ENCODE data around the gene NPAS4.

The NPAS4 gene

DNA sequence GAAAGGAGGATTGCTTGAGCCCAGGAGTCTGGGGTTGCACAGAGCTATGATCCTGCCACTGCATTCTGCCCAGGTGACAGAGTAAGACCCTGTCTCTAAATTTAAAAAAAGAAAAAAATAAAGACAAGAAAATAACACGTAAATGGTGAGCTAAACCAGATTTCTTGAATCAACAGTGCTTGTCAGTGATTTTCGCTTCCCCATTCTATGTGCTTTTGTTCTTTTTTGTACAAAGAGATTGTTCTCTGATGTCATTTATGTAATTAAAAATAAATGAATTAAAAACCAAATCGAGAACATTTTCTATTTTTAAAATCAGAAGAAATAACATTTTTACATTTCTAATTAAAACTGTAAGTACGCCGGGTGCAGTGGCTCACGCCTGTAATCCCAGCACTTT is 29.5 kb upstream of the NPAS4 start (continued):
- TF ChIP-seq BACH2 (CRISPR knock-in tag; IDR thresholded peaks at IDR 0.05; ENCODE audit: borderline replicate concordance) (no peak), ESRRG (CRISPR knock-in tag; IDR thresholded peaks at IDR 0.05) (no peak), ZFP30 (CRISPR knock-in tag; IDR thresholded peaks at IDR 0.05) (no peak)

DNA sequence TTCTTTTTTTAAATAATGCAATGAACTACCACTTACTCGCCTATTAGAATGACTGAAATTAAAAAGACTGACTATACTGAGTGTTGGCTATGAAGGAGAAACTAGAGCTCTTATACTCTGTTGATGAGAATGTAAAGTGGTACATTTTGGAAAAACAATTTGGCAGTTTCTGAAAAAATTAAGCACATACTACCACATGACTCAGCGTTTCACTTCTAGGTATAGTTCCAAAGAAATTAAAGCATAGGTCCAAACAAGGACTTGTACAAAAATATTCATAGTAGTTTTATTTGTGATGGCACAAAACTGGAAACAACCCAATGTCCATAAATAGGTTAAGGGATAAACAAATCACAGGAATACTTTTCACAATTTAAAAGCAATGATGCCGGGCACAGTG is 26.9 kb upstream of the NPAS4 start:
- TF ChIP-seq ZNF8 (CRISPR knock-in tag; IDR thresholded peaks at IDR 0.05) (no peak), CSDC2 (CRISPR knock-in tag; IDR thresholded peaks at IDR 0.05) (no peak), ZNF70 (CRISPR knock-in tag; IDR thresholded peaks at IDR 0.05) (no peak), RARB (CRISPR knock-in tag; IDR thresholded peaks at IDR 0.05) (no peak), ZFP3 (CRISPR knock-in tag; IDR thresholded peaks at IDR 0.05) (no peak), TOX (CRISPR knock-in tag; IDR thresholded peaks at IDR 0.05; ENCODE audit: borderline replicate concordance) (no peak), ZNF565 (CRISPR knock-in tag; conservative IDR thresholded peaks at IDR 0.05; ENCODE audit: low read depth) (no peak), ZFP30 (CRISPR knock-in tag; IDR thresholded peaks at IDR 0.05) (no peak)
- TF ChIP-seq, protein P1, sequence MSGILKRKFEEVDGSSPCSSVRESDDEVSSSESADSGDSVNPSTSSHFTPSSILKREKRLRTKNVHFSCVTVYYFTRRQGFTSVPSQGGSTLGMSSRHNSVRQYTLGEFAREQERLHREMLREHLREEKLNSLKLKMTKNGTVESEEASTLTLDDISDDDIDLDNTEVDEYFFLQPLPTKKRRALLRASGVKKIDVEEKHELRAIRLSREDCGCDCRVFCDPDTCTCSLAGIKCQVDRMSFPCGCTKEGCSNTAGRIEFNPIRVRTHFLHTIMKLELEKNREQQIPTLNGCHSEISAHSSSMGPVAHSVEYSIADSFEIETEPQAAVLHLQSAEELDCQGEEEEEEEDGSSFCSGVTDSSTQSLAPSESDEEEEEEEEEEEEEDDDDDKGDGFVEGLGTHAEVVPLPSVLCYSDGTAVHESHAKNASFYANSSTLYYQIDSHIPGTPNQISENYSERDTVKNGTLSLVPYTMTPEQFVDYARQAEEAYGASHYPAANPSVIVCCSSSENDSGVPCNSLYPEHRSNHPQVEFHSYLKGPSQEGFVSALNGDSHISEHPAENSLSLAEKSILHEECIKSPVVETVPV (CRISPR knock-in tag; IDR thresholded peaks at IDR 0.05): no peak
- ATAC-seq: no peak

DNA sequence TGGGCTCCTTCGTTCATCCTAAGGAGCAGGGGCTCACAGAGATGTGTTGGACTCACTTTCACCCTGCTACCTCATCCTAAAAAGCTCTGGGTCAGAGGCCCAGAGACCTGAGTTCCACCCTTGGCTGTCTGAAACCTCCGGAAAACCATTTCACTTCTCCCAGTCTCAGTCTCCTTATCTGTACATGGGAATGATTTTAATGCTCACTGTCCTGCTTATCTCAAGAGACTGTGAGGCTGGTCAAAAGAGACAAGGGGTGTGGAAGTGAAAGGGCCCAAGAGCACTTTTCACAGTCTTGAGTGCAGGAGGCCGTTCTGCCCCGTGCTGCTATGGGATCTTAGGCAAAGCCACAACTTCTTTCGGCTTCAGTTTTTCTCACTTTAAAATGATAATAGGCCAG is 13.2 kb upstream of the NPAS4 start:
- no peak for ATAC-seq
- no peak for TF ChIP-seq ARNTL (CRISPR knock-in tag; IDR thresholded peaks at IDR 0.05; ENCODE audit: borderline replicate concordance, low read depth)
- TF ChIP-seq ZNF8 (CRISPR knock-in tag; IDR thresholded peaks at IDR 0.05): no peak

DNA sequence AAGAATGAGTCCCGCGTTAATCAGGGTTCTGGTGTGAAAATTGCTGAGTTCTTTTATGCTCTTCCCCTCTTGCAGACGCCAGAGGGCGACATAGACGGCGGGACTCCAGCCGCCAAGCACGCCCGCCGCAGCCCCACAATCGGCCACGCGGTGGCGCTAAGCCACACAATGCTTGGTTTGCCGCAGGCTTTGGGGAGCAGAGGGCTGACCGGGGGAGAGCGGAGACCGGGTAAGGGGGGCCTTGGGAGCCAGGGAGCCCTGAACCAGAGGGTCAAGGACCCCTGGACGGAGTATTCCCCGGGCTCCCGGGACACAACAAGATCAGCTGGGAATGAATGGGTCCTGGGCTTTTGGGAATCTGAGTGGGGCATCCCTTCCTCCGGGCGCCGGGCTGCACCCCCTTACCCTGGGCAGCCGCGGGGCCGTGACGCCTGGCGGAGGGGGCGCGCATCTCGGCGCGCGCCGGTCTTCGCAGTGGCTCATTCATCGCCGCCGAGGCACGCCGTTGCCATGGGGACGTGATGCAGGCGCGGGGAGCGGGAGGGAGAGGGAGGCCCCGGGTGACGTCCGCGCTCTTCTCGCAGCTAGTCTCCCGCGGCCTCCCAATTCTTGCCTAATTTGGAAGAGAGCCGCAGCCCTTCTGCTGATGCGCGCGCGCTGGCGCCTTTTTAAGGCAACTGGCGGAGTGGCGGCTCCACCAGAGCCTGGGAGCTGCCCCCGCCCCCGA is 12.2 kb upstream of the NPAS4 start:
- ATAC-seq: peak; percentile 89
- TF ChIP-seq CSDC2 (CRISPR knock-in tag; IDR thresholded peaks at IDR 0.05): 0 out of 2 replicates have a peak, but pooled peaks have one; percentile 51
- TF ChIP-seq GLIS3 (CRISPR knock-in tag; IDR thresholded peaks at IDR 0.05): no peak

DNA sequence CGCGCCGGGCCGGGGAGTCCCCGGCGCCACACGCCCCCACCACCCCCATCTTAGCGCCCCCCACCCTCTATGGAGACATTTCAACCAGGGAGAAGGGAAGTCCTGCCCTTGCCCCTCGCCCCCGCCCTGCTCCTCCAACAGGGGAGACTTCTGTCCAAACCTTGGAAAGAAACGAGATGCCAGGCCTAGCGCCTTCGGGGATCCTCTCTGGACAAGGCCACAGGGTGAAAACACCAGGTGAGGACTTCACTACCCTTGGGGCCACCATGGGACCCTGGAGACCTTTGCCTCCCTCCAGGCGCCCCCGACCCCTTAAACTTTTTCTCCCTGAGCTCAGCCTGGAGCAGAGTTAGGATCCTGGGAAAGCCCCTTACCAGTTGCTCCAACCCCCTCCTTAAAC is 11.6 kb upstream of the NPAS4 start:
- TF ChIP-seq, protein P2, sequence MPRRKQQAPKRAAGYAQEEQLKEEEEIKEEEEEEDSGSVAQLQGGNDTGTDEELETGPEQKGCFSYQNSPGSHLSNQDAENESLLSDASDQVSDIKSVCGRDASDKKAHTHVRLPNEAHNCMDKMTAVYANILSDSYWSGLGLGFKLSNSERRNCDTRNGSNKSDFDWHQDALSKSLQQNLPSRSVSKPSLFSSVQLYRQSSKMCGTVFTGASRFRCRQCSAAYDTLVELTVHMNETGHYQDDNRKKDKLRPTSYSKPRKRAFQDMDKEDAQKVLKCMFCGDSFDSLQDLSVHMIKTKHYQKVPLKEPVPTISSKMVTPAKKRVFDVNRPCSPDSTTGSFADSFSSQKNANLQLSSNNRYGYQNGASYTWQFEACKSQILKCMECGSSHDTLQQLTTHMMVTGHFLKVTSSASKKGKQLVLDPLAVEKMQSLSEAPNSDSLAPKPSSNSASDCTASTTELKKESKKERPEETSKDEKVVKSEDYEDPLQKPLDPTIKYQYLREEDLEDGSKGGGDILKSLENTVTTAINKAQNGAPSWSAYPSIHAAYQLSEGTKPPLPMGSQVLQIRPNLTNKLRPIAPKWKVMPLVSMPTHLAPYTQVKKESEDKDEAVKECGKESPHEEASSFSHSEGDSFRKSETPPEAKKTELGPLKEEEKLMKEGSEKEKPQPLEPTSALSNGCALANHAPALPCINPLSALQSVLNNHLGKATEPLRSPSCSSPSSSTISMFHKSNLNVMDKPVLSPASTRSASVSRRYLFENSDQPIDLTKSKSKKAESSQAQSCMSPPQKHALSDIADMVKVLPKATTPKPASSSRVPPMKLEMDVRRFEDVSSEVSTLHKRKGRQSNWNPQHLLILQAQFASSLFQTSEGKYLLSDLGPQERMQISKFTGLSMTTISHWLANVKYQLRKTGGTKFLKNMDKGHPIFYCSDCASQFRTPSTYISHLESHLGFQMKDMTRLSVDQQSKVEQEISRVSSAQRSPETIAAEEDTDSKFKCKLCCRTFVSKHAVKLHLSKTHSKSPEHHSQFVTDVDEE (CRISPR knock-in tag; IDR thresholded peaks at IDR 0.05): no peak
- TF ChIP-seq ARNTL (CRISPR knock-in tag; IDR thresholded peaks at IDR 0.05; ENCODE audit: borderline replicate concordance, low read depth) (no peak), TCF4 (CRISPR knock-in tag; IDR thresholded peaks at IDR 0.05; ENCODE audit: borderline replicate concordance) (no peak)
- TF ChIP-seq, protein P3, sequence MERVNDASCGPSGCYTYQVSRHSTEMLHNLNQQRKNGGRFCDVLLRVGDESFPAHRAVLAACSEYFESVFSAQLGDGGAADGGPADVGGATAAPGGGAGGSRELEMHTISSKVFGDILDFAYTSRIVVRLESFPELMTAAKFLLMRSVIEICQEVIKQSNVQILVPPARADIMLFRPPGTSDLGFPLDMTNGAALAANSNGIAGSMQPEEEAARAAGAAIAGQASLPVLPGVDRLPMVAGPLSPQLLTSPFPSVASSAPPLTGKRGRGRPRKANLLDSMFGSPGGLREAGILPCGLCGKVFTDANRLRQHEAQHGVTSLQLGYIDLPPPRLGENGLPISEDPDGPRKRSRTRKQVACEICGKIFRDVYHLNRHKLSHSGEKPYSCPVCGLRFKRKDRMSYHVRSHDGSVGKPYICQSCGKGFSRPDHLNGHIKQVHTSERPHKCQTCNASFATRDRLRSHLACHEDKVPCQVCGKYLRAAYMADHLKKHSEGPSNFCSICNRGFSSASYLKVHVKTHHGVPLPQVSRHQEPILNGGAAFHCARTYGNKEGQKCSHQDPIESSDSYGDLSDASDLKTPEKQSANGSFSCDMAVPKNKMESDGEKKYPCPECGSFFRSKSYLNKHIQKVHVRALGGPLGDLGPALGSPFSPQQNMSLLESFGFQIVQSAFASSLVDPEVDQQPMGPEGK (CRISPR knock-in tag; IDR thresholded peaks at IDR 0.05; ENCODE audit: borderline replicate concordance): no peak
- TF ChIP-seq, protein P1 (CRISPR knock-in tag; IDR thresholded peaks at IDR 0.05): no peak
- ATAC-seq: no peak

DNA sequence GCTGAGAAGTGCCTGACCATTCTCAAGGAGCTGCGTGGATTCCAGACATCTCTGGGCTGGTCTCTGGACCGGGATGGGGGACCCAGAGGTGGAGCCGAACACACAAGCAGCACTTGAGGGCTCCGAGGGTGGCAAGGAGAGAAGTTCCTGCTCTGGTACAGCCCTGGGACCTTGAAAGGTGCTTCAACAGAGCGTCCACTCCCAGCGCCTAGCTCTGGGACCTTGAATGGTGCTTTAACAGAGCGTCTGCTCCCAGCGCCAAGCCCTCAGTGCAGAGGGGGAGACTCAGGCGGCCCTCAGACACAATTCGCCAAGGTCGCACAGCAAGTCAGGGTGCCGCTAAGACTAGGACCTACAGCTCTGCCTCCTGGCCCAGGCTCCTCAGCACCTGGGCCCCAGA is 10.6 kb upstream of the NPAS4 start:
- no peak for ATAC-seq
- TF ChIP-seq, protein P4, sequence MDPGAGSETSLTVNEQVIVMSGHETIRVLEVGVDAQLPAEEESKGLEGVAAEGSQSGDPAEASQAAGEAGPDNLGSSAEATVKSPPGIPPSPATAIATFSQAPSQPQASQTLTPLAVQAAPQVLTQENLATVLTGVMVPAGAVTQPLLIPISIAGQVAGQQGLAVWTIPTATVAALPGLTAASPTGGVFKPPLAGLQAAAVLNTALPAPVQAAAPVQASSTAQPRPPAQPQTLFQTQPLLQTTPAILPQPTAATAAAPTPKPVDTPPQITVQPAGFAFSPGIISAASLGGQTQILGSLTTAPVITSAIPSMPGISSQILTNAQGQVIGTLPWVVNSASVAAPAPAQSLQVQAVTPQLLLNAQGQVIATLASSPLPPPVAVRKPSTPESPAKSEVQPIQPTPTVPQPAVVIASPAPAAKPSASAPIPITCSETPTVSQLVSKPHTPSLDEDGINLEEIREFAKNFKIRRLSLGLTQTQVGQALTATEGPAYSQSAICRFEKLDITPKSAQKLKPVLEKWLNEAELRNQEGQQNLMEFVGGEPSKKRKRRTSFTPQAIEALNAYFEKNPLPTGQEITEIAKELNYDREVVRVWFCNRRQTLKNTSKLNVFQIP (CRISPR knock-in tag; IDR thresholded peaks at IDR 0.05; ENCODE audit: borderline replicate concordance, low read depth): no peak
- TF ChIP-seq TOX (CRISPR knock-in tag; IDR thresholded peaks at IDR 0.05; ENCODE audit: borderline replicate concordance): no peak
- TF ChIP-seq RARB (CRISPR knock-in tag; IDR thresholded peaks at IDR 0.05): no peak
- no peak for TF ChIP-seq ZNF565 (CRISPR knock-in tag; conservative IDR thresholded peaks at IDR 0.05; ENCODE audit: low read depth)
- TF ChIP-seq, protein P3 (CRISPR knock-in tag; IDR thresholded peaks at IDR 0.05; ENCODE audit: borderline replicate concordance): no peak
- TF ChIP-seq, protein P1 (CRISPR knock-in tag; IDR thresholded peaks at IDR 0.05): no peak
- no peak for TF ChIP-seq BACH2 (CRISPR knock-in tag; IDR thresholded peaks at IDR 0.05; ENCODE audit: borderline replicate concordance)
- no peak for TF ChIP-seq TCF4 (CRISPR knock-in tag; IDR thresholded peaks at IDR 0.05; ENCODE audit: borderline replicate concordance)
- TF ChIP-seq OSR1 (CRISPR knock-in tag; IDR thresholded peaks at IDR 0.05): no peak

Measured in SK-N-SH treated with all-trans-retinoic acid at 6 μM for 48 hours (cell line).